H1 (cell line): Measurements from ENCODE around the gene MRTFA. TPM values are rescaled to one million over a fixed set of nuclear protein-coding genes. Genes with fewer than 3 reads are reported as not detected.

Source experiments
- CTCF ChIA-PET: fragments of 300-600 bp; sonication (Branson Sonifier 250); formaldehyde crosslinking; loops from one replicate; lab custom pipeline; 2021; ENCODE audit not compliant: partially characterized antibody; lab: Charles Lee
- POLR2A ChIA-PET: fragments of 300-600 bp; sonication (Branson Sonifier 250); formaldehyde crosslinking; loops from one replicate; lab custom pipeline; 2021; ENCODE audit warnings: inconsistent platforms; ENCODE audit not compliant: partially characterized antibody; lab: Charles Lee
- DNase-seq, 2 experiments: peaks; one replicate each; pipeline versions ENCODE4 v3.0.0 to v3.0.0-alpha.2; 2010 to 2022; ENCODE audit warnings: low spot score in 2 of 2, low read depth in 1 of 2, mixed read lengths in 1 of 2
- FAIRE-seq: peaks from 2 replicates; lab custom pipeline; 2011; peaks lifted over from hg19 to GRCh38; lab: Jason Lieb, UNC
- H2AFZ ChIP-seq: 2 replicates; pipeline ENCODE4 v1.8.1; 2012; ENCODE audit warnings: low read length, inconsistent platforms
- H2AK5ac ChIP-seq: 2 replicates; pipeline ENCODE4 v1.6.1; 2013; ENCODE audit warnings: low read depth, low read length
- H2BK120ac ChIP-seq: replicated peaks from 2 replicates; pipeline ENCODE3; 2013; ENCODE audit warnings: low read depth, low read length, inconsistent platforms
- H2BK12ac ChIP-seq: 2 replicates; pipeline ENCODE4 v1.6.1; 2013; ENCODE audit warnings: low read depth, low read length
- H2BK15ac ChIP-seq: 2 replicates; pipeline ENCODE4 v1.6.1; 2013; ENCODE audit warnings: low read length
- H2BK20ac ChIP-seq: 2 replicates; pipeline ENCODE4 v1.6.1; 2013; ENCODE audit warnings: low read length
- H2BK5ac ChIP-seq: 2 replicates; pipeline ENCODE4 v1.6.1; 2013; ENCODE audit warnings: low read depth, low read length
- H3K14ac ChIP-seq: 2 replicates; pipeline ENCODE4 v1.6.1; 2013; ENCODE audit warnings: inconsistent platforms; ENCODE audit not compliant: insufficient read length
- H3K18ac ChIP-seq: 2 replicates; pipeline ENCODE4 v1.6.1; 2013; ENCODE audit warnings: low read length; ENCODE audit errors: extremely low read depth
- H3K23ac ChIP-seq: 2 replicates; pipeline ENCODE4 v1.6.1; 2013; ENCODE audit warnings: inconsistent platforms; ENCODE audit not compliant: insufficient read length
- H3K23me2 ChIP-seq: 2 replicates; pipeline ENCODE4 v1.6.1; 2013; ENCODE audit warnings: low read depth, low read length
- H3K27ac ChIP-seq: 2 replicates; pipeline ENCODE4 v1.6.1; 2011; ENCODE audit warnings: low read depth, low read length, inconsistent platforms
- H3K27me3 ChIP-seq, 4 experiments: replicated peaks in 1 of 4; 1 replicate in 1 of 4; 2 replicates in 3 of 4; pipeline versions ENCODE4 v1.6.1 to v1.8.1; 2011 to 2013; ENCODE audit warnings: low read length in 3 of 4, mild to moderate bottlenecking in 3 of 4, inconsistent platforms in 2 of 4, mixed read lengths in 2 of 4, moderate library complexity in 1 of 4; ENCODE audit not compliant: control insufficient read depth in 3 of 4, insufficient read depth in 3 of 4; ENCODE audit errors: extremely low read depth in 1 of 4
- H3K36me3 ChIP-seq, 4 experiments: 2 replicates each; pipeline versions ENCODE4 v1.6.1 to v1.8.1; 2011 to 2013; ENCODE audit warnings: mild to moderate bottlenecking in 4 of 4, low read length in 3 of 4, moderate library complexity in 2 of 4, control low read depth in 1 of 4, inconsistent platforms in 1 of 4; ENCODE audit not compliant: insufficient read depth in 4 of 4, control insufficient read depth in 2 of 4
- H3K4ac ChIP-seq: replicated peaks from 2 replicates; pipeline ENCODE3; 2013; ENCODE audit warnings: low read length, low read depth, mixed read lengths, inconsistent platforms; ENCODE audit not compliant: insufficient read length
- H3K4me1 ChIP-seq, 4 experiments: replicated peaks in 1 of 4; 1 replicate in 1 of 4; 2 replicates in 3 of 4; pipeline versions ENCODE4 v1.6.1 to v1.8.1; 2011 to 2013; ENCODE audit warnings: low read length in 3 of 4, inconsistent platforms in 2 of 4, mixed read lengths in 1 of 4; ENCODE audit not compliant: insufficient read depth in 4 of 4, control insufficient read depth in 3 of 4
- H3K4me2 ChIP-seq, 2 experiments: 2 replicates each; pipeline versions ENCODE4 v1.6.1 to v1.8.1; 2011 to 2013; ENCODE audit warnings: low read depth in 2 of 2, low read length in 2 of 2, control low read depth in 1 of 2, inconsistent platforms in 1 of 2, mild to moderate bottlenecking in 1 of 2; ENCODE audit not compliant: insufficient read depth in 1 of 2
- H3K4me3 ChIP-seq, 4 experiments: fragments of 200-600, 300-600 bp in 1 of 4; sonication (generic), shearing (Covaris generic), sonication (Bioruptor Twin) in 1 of 4; 2 replicates each; pipeline versions ENCODE4 v1.5.1 to v1.8.1; 2011 to 2016; ENCODE audit warnings: low read length in 4 of 4, low read depth in 3 of 4, control low read depth in 2 of 4, inconsistent platforms in 2 of 4, mild to moderate bottlenecking in 2 of 4, mixed read lengths in 1 of 4, moderate library complexity in 1 of 4; ENCODE audit not compliant: insufficient read depth in 2 of 4; ENCODE audit errors: extremely low read depth in 1 of 4
- H3K56ac ChIP-seq: replicated peaks from 2 replicates; pipeline ENCODE3; 2013; ENCODE audit warnings: low read depth, mild to moderate bottlenecking, mixed read lengths, low read length, inconsistent platforms; ENCODE audit not compliant: insufficient read length
- H3K79me1 ChIP-seq: 2 replicates; pipeline ENCODE4 v1.6.1; 2013; ENCODE audit warnings: low read depth, low read length, control low read depth
- H3K79me2 ChIP-seq, 2 experiments: 2 replicates each; pipeline versions ENCODE4 v1.6.1 to v1.8.1; 2012 to 2013; ENCODE audit warnings: low read length in 2 of 2, mild to moderate bottlenecking in 2 of 2, inconsistent platforms in 1 of 2; ENCODE audit not compliant: insufficient read depth in 2 of 2, control insufficient read depth in 1 of 2
- H3K9ac ChIP-seq, 4 experiments: replicated peaks in 1 of 4; 1 replicate in 1 of 4; 2 replicates in 3 of 4; pipeline versions ENCODE4 v1.6.1 to v1.8.1; 2011 to 2013; ENCODE audit warnings: low read depth in 3 of 4, low read length in 3 of 4, control low read depth in 2 of 4, mild to moderate bottlenecking in 2 of 4, moderate library complexity in 2 of 4, inconsistent platforms in 1 of 4; ENCODE audit errors: extremely low read depth in 1 of 4
- H3K9me3 ChIP-seq, 2 experiments: 2 replicates each; pipeline versions ENCODE4 v1.6.1 to v1.8.1; 2012 to 2013; ENCODE audit warnings: mild to moderate bottlenecking in 2 of 2, moderate library complexity in 2 of 2, control low read depth in 1 of 2, inconsistent platforms in 1 of 2, low read depth in 1 of 2, low read length in 1 of 2, mixed read lengths in 1 of 2; ENCODE audit not compliant: insufficient read depth in 2 of 2
- H4K20me1 ChIP-seq, 2 experiments: replicated peaks in 1 of 2; 2 replicates each; pipeline versions ENCODE3 to v1.8.1; 2011 to 2013; ENCODE audit warnings: inconsistent platforms in 2 of 2, low read length in 2 of 2, mild to moderate bottlenecking in 1 of 2; ENCODE audit not compliant: insufficient read depth in 2 of 2, control insufficient read depth in 1 of 2
- H4K5ac ChIP-seq: 2 replicates; pipeline ENCODE4 v1.6.1; 2013; ENCODE audit warnings: low read length, low read depth, mixed read lengths, inconsistent platforms; ENCODE audit not compliant: insufficient read length
- H4K8ac ChIP-seq: 2 replicates; pipeline ENCODE4 v1.8.0; 2013; ENCODE audit warnings: mild to moderate bottlenecking, moderate library complexity, low read length, inconsistent platforms; ENCODE audit not compliant: insufficient read depth; ENCODE audit errors: extremely low read depth
- H4K91ac ChIP-seq: replicated peaks from 2 replicates; pipeline ENCODE3; 2013; ENCODE audit warnings: low read length, mixed read lengths, inconsistent platforms; ENCODE audit not compliant: insufficient read length
- SUZ12 ChIP-seq: fragments of 200-600 bp; sonication (generic); IDR thresholded peaks from 2 replicates; pipeline ENCODE4 v1.6.1; 2012; ENCODE audit warnings: mild to moderate bottlenecking, inconsistent platforms, low read length, moderate library complexity, mixed read lengths
- TAF7 ChIP-seq: optimal IDR thresholded peaks from 2 replicates; pipeline ENCODE3; 2011; ENCODE audit warnings: low read depth, mild to moderate bottlenecking, inconsistent platforms, low read length, moderate library complexity, borderline replicate concordance
- ZNF274 ChIP-seq: IDR thresholded peaks from 2 replicates; pipeline ENCODE4 v1.7.0; 2012; ENCODE audit warnings: low read length, borderline replicate concordance; ENCODE audit errors: extremely low read depth
- WGBS, 2 experiments: shearing (Covaris generic) in 1 of 2; methylation state at CpG; one replicate each; pipeline versions ENCODE4 v1.1.6 to v1.1.7; 2013 to 2015; ENCODE audit warnings: low lambda C conversion rate in 2 of 2, mixed read lengths in 2 of 2, inconsistent platforms in 1 of 2, low coverage in 1 of 2, missing lambda C conversion rate in 1 of 2; ENCODE audit not compliant: insufficient replicate concordance in 2 of 2, insufficient coverage in 1 of 2, insufficient read length in 1 of 2; ENCODE audit errors: extremely low coverage in 1 of 2, missing lambda C conversion rate in 1 of 2; 5-methylcytosine and 5-hydroxymethylcytosine counted together
- polyA plus RNA-seq, 7 experiments: library from polyadenylated mRNA; depleted of rRNA in 3 of 7; stranded (reverse) in 5 of 7; unstranded in 2 of 7; fragments of >200 nt in 5 of 7; fragments of 200-250 nt in 2 of 7; gene quantifications; 1 replicate in 5 of 7; 2 replicates in 1 of 7; 4 replicates in 1 of 7; pipeline versions ENCODE4 v1.2.1 to v1.2.3, GENCODE V29; 2011 to 2013; ENCODE audit warnings: missing spikeins in 2 of 7, mixed read lengths in 2 of 7
- total RNA-seq: library from RNA; stranded (reverse); fragmentation: NEBNext Ultra II Directional; extraction: Animal tissue kit (Norgen Biotek cat#: 25700); gene quantifications from 2 replicates; pipeline ENCODE4 v1.2.1, GENCODE V29; 2021

Gene MRTFA
- total and polyA plus RNA-seq, 2 of the 8 experiments (the other 6 are each of a cell fraction or from before 2014, with no cell fraction given) = 5.4 to 37.9 TPM

DNA sequence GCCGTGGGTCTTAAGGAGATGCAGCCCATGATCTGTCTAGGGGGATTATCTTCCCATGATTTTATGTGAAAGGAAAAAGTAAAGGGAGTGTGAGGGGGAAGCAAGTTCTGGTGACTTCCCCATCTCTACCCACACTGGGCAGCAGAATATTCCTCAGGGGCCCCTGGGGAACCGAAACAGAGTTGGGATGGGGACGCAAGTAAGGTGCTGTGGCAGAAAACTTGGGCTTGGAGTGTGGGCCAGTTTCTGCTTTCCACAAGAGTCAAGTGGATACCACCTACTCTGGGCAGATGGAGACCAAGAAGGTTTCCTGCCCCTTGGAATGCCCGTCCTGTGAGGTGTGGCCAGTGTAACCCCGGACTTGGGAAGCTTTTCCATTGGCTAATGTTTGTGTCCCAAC, 201.8 kb downstream of the MRTFA start:
- H4K20me1 ChIP-seq = peaks cover 2% of the 10 kb centered on the region in 2 experiments
- no peaks in the 10 kb centered on the region for H3K23me2 ChIP-seq
- H3K4me3 ChIP-seq = no peak overlapping the region
- H4K5ac ChIP-seq = no peak overlapping the region
- H3K4ac ChIP-seq = no peak overlapping the region
- no peak overlapping the region for H4K91ac ChIP-seq
- no peak overlapping the region for H2AK5ac ChIP-seq
- no peak overlapping the region for H3K9ac ChIP-seq
- H2AFZ ChIP-seq = no peak overlapping the region
- TF ChIP-seq TAF7 (no peak), ZNF274 (no peak), SUZ12 (no peak)
- TF ChIP-seq, all 59 proteins: peak for 0
- H3K9me3 ChIP-seq = no peaks in the 10 kb centered on the region
- H2BK12ac ChIP-seq = no peak overlapping the region
- H4K8ac ChIP-seq = no peak overlapping the region
- no peaks in the 10 kb centered on the region for H3K27me3 ChIP-seq
- no peak overlapping the region for H3K18ac ChIP-seq
- no peak overlapping the region for H2BK20ac ChIP-seq
- DNase-seq (no peak), FAIRE-seq (no peak)
- H2BK5ac ChIP-seq = no peak overlapping the region
- no peak overlapping the region for H3K4me2 ChIP-seq
- H3K4me1 ChIP-seq = no peaks in the 10 kb centered on the region; a peak in 1 of 7 replicates
- WGBS, 2 experiments = 94% methylated on average over 5 of the region's 5 CpGs; no CpG with 5 or more reads in 1 of the 2 experiments
- H3K14ac ChIP-seq = no peak overlapping the region
- H3K79me1 ChIP-seq = peaks cover 2% of the 10 kb centered on the region; the same call in 1 of the 2 replicates
- peaks cover 0 to 4% (median 0%) of the 10 kb centered on the region in 4 experiments; a peak in 2 of 8 replicates for H3K36me3 ChIP-seq
- no peak overlapping the region for H2BK15ac ChIP-seq
- no peak overlapping the region for H3K56ac ChIP-seq
- POLR2A ChIA-PET = interaction anchor here (0.7 to 2.1 kb wide), 2 partner anchors 9 to 209 kb away, joined by 3 to 6 read pairs; no protein-coding TSS in a partner anchor
- H3K79me2 ChIP-seq = no peaks in the 10 kb centered on the region
- H2BK120ac ChIP-seq = no peak overlapping the region
- H3K27ac ChIP-seq = no peak overlapping the region
- H3K23ac ChIP-seq = no peak overlapping the region
- CTCF ChIA-PET = interaction anchor here (0.6 to 5.8 kb wide), 9 partner anchors 9 to 211 kb away, joined by 3 to 69 read pairs (median 8); no protein-coding TSS in a partner anchor
